Naive thymus-derived CD4-positive, alpha-beta T cell (primary cell): ENCODE data around the gene ORC4. TPM values are rescaled to one million over a fixed set of nuclear protein-coding genes. Genes with fewer than 3 reads are reported as not detected.
A peak's percentile ranks its signal among the peaks of the same experiment; 100 is the strongest.

Experiments
- ATAC-seq: fragments of 150-1000 bp; cut with Tn5 transposase; 2 replicates; pipeline ENCODE4 v1.10.0; 2021; ENCODE audit warnings: mild to moderate bottlenecking, moderate library complexity
- CTCF ChIA-PET: fragments of 350-600 bp; sonication (Branson Sonifier 250); formaldehyde crosslinking; loops from one replicate; lab custom pipeline; 2021; ENCODE audit warnings: antibody characterized with exemption; lab: Charles Lee
- POLR2A ChIA-PET: fragments of 350-600 bp; sonication (Branson Sonifier 250); formaldehyde crosslinking; loops from one replicate; lab custom pipeline; 2021; ENCODE audit warnings: antibody characterized with exemption, inconsistent platforms; lab: Charles Lee
- DNase-seq, 9 donors: peaks; one replicate each; pipeline versions ENCODE4 v3.0.0 to v3.0.0-alpha.2; 2020 to 2022; ENCODE audit warnings: mixed read lengths in 1 of 9
- H3K27ac ChIP-seq: one replicate; pipeline ENCODE4 v1.7.0; 2013; ENCODE audit warnings: mild to moderate bottlenecking, low read depth, low read length, moderate library complexity
- H3K27me3 ChIP-seq, 2 donors: one replicate each; pipeline ENCODE4 v1.7.0; 2013; ENCODE audit warnings: low read length in 2 of 2, mild to moderate bottlenecking in 2 of 2, moderate library complexity in 2 of 2; ENCODE audit not compliant: control insufficient read depth in 2 of 2, insufficient read depth in 2 of 2
- H3K36me3 ChIP-seq, 3 experiments: 1 replicate in 2 of 3; 2 replicates in 1 of 3; pipeline ENCODE4 v1.7.0; 2013; ENCODE audit warnings: low read length in 3 of 3, mild to moderate bottlenecking in 3 of 3, moderate library complexity in 1 of 3; ENCODE audit not compliant: insufficient read depth in 3 of 3, control insufficient read depth in 2 of 3
- H3K4me1 ChIP-seq, 2 donors: one replicate each; pipeline ENCODE4 v1.7.0; 2013; ENCODE audit warnings: low read length in 2 of 2, mild to moderate bottlenecking in 2 of 2, moderate library complexity in 1 of 2; ENCODE audit not compliant: control insufficient read depth in 2 of 2, insufficient read depth in 2 of 2
- H3K4me3 ChIP-seq: 2 replicates; pipeline ENCODE4 v1.7.0; 2013; ENCODE audit warnings: mild to moderate bottlenecking, low read length
- H3K9me3 ChIP-seq, 3 experiments: 1 replicate in 2 of 3; 2 replicates in 1 of 3; pipeline ENCODE4 v1.7.0; 2013; ENCODE audit warnings: low read length in 3 of 3; ENCODE audit not compliant: control insufficient read depth in 2 of 3
- H3K27ac Mint-ChIP-seq, 9 donors: one replicate each; pipeline ENCODE4 v1.8.0; 2020 to 2022; ENCODE audit warnings: mixed read lengths in 9 of 9, mild to moderate bottlenecking in 8 of 9, moderate library complexity in 5 of 9, inconsistent platforms in 2 of 9
- H3K27me3 Mint-ChIP-seq, 5 donors: one replicate each; pipeline ENCODE4 v1.8.0; 2021 to 2022; ENCODE audit warnings: mixed read lengths in 5 of 5, mild to moderate bottlenecking in 1 of 5
- H3K36me3 Mint-ChIP-seq, 5 donors: one replicate each; pipeline ENCODE4 v1.8.0; 2020 to 2022; ENCODE audit warnings: mixed read lengths in 5 of 5, mild to moderate bottlenecking in 3 of 5, inconsistent platforms in 1 of 5
- H3K4me1 Mint-ChIP-seq, 7 donors: one replicate each; pipeline ENCODE4 v1.8.0; 2020 to 2022; ENCODE audit warnings: mixed read lengths in 7 of 7, mild to moderate bottlenecking in 3 of 7, inconsistent platforms in 1 of 7
- H3K4me3 Mint-ChIP-seq, 10 donors: one replicate each; pipeline ENCODE4 v1.8.0; 2020 to 2022; ENCODE audit warnings: mild to moderate bottlenecking in 10 of 10, mixed read lengths in 10 of 10, moderate library complexity in 6 of 10, inconsistent platforms in 2 of 10
- H3K9me3 Mint-ChIP-seq, 11 donors: one replicate each; pipeline ENCODE4 v1.8.0; 2020 to 2022; ENCODE audit warnings: mixed read lengths in 11 of 11, mild to moderate bottlenecking in 4 of 11, inconsistent platforms in 1 of 11, moderate library complexity in 1 of 11
- intact Hi-C, 2 donors: fragments of 100-400 bp; cut with micrococcal nuclease; formaldehyde crosslinking; loops; one replicate each; pipeline ENCODE4 v1.15.1; 2023
- polyA plus RNA-seq, 2 donors: library from polyadenylated mRNA; unstranded; fragments of 300-500 nt; fragmentation: Illumina TruSeq; gene quantifications; one replicate each; pipeline ENCODE4 v1.2.3, GENCODE V29; 2021
- total RNA-seq, 6 experiments: library from RNA in 5 of 6; stranded (reverse) in 5 of 6; gene quantifications; 1 replicate in 5 of 6; 2 replicates in 1 of 6; pipeline ENCODE4 v1.2.3 and lab custom pipeline; 2021 to 2026

The ORC4 gene
- 10 to 100 TPM; 34.1 to 63.7 (median 44.8) TPM for total RNA-seq
- 10 to 100 TPM; 46.5 to 46.9 TPM for polyA plus RNA-seq
- 26.7 reads per million, percentile 57 among the genes with 10 or more reads in this experiment for total RNA-seq (lab: John Stamatoyannopoulos, UW)

DNA sequence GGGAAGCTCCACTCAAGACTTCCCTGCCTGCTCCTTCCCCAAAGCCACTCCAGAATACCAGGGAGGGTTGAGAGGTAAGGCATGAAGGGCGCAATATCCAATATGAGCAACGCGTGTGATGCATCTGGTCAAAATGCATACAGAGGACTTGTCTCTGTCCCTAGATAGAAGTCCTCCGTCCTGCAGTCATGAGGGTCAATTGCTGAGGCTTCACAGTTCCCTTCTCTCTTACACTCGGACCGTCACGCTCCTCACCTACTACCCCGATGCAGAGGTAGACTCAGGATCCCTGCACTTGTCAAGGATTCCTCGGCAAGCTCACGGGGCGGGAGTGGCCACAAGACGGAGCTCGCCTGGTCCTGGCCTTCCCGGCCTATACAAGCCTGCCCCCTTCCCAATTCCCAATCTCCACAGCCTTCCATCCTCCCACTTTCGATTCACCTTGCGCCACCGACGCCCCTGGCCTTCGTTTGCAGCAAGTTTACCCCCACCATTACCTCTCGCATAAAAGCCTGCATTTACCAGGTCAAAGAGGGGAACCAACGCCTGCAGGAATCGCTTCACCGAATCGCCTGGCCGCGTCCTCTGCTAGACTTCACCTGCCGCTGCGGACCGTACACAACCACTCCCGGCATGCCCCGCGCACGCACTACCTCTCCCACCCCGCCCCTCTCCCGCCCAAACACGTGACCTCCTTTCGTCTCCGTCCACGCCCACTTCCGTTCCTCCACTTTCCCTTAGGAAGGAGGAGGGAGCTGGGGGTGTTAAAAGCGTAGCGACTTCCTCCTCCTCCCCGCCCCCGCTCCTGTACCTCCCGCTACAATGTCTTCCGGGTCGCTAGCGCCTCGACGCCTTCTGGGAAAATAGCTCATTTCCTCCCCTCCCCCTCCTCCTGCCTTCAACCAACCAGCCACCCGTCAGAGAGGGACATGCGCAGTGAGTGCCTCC lies at the start of gene ORC4:
Gene ORC4, minus strand, starts transcription at position 627 of the 948 bp plus-strand sequence. CDS start 44,779 bp downstream, outside the sequence.
- H3K9me3 ChIP-seq = no peaks in the 10 kb centered on the region
- no peaks in the 10 kb centered on the region for H3K27me3 ChIP-seq
- ChIA-PET POLR2A (interaction anchor here (0.6 to 3.7 kb wide), 12 partner anchors 9 to 626 kb away, joined by 3 to 31 read pairs (median 4); no protein-coding TSS in a partner anchor), CTCF (interaction anchor here (0.9 to 1.3 kb wide), 2 partner anchors 30 to 489 kb away, joined by 3 to 4 read pairs; no protein-coding TSS in a partner anchor)
- Mint-ChIP-seq H3K4me3 (peak within 1 kb of the TSS; percentile 92 to 100 (median 98)), H3K9me3 (peaks cover 0 to 4% (median 0%) of the 10 kb centered on the region in 11 donors), H3K36me3 (peaks cover 0 to 12% (median 0%) of the 10 kb centered on the region in 5 donors), H3K4me1 (peaks cover 27 to 84% (median 70%) of the 10 kb centered on the region in 7 donors), H3K27ac (peak within 1 kb of the TSS; percentile 89 to 99 (median 97)), H3K27me3 (no peaks in the 10 kb centered on the region)
- peaks cover 0 to 10% (median 0%) of the 10 kb centered on the region in 3 experiments for H3K36me3 ChIP-seq
- H3K27ac ChIP-seq = peak within 1 kb of the TSS; percentile 91
- peaks cover 20 to 36% of the 10 kb centered on the region in 2 donors for H3K4me1 ChIP-seq
- DNase-seq (peak; percentile 70 to 98 (median 97)), ATAC-seq (peak; percentile 94)
- peak within 1 kb of the TSS; percentile 89 for H3K4me3 ChIP-seq
- intact Hi-C loops = loop anchor here (1.0 to 10.0 kb wide), 16 partner anchors 30 to 1567 kb away; partner anchors contain the start of genes KIF5C (in 2 of the 2) and MMADHC (in 2 of the 2)

GRCh38 chr2:148067801-148068200 lies 47.3 kb upstream of the ORC4 start:
- ATAC-seq (no peak), DNase-seq (no peak)
- no peaks in the 10 kb centered on the region for H3K9me3 ChIP-seq
- no peak overlapping the region for H3K27ac ChIP-seq
- no peaks in the 10 kb centered on the region for H3K27me3 Mint-ChIP-seq
- no peaks in the 10 kb centered on the region for H3K36me3 ChIP-seq
- intact Hi-C loops = loop anchor here in 1 of 2 donors (5.0 kb wide), 1 partner anchor 76 kb away; no protein-coding TSS in a partner anchor
- peaks cover 0 to 23% (median 13%) of the 10 kb centered on the region in 5 donors for H3K36me3 Mint-ChIP-seq
- ChIA-PET CTCF (no interaction called here), POLR2A (no interaction called here)
- H3K4me1 Mint-ChIP-seq = peaks cover 0 to 30% (median 7%) of the 10 kb centered on the region in 7 donors
- H3K27me3 ChIP-seq = no peaks in the 10 kb centered on the region
- no peak overlapping the region for H3K4me3 ChIP-seq
- H3K27ac Mint-ChIP-seq = no peak overlapping the region
- H3K4me1 ChIP-seq = no peaks in the 10 kb centered on the region
- H3K4me3 Mint-ChIP-seq = no peak overlapping the region
- H3K9me3 Mint-ChIP-seq = peaks cover 0 to 6% (median 0%) of the 10 kb centered on the region in 11 donors

DNA sequence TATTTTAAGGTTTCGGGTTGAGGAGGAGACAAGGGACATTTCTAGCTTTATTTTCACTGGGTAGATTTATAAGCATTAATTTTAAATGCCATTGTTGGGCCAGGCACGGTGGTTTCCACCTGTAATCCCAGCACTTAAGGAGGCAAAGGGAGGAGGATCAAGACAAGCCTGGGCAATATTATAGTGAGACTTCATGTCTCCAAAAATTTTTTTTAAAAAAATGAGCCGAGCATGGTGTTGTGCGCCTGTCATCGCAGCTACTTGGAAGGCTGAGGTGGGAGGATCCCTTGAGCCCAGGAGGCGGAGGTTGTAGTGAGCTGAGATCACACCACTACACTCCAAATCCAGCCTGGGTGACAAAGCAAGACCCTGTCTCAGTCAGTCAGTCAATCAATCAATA lies 45.4 kb upstream of the ORC4 start:
- Histone ChIP-seq H3K4me3 (no peak overlapping the region), H3K9me3 (no peaks in the 10 kb centered on the region), H3K4me1 (no peaks in the 10 kb centered on the region), H3K36me3 (no peaks in the 10 kb centered on the region), H3K27ac (no peak overlapping the region), H3K27me3 (no peaks in the 10 kb centered on the region)
- CTCF ChIA-PET = no interaction called here
- intact Hi-C loops = loop anchor here in 1 of 2 donors (5.0 kb wide), 1 partner anchor 74 kb away; no protein-coding TSS in a partner anchor
- no peak overlapping the region for H3K27ac Mint-ChIP-seq
- ATAC-seq = no peak
- H3K4me1 Mint-ChIP-seq = peaks cover 0 to 24% (median 7%) of the 10 kb centered on the region in 7 donors
- peaks cover 0 to 19% (median 8%) of the 10 kb centered on the region in 5 donors for H3K36me3 Mint-ChIP-seq
- POLR2A ChIA-PET = no interaction called here
- no peak overlapping the region for H3K4me3 Mint-ChIP-seq
- H3K27me3 Mint-ChIP-seq = no peaks in the 10 kb centered on the region
- DNase-seq = no peak
- H3K9me3 Mint-ChIP-seq = peaks cover 0 to 6% (median 0%) of the 10 kb centered on the region in 11 donors

DNA sequence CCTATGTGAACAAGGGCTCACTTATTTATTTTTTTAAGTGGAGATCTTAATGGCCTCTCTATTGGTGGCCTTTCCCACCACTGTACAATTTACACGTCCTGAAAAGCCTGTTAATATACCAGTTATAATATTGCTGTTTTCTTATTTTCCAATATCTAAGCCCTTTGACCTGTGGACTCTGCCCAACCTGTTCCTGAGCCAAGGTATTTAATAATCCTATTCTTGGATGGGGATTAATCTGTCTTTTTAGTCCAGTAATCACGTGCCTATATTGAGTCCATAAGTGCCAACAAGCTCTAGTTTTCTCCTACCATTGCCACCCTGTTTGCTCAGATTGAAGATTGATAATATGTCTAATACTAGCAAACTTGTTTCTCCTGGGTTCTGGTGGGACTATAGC lies 43.1 kb upstream of the ORC4 start:
- DNase-seq (no peak), ATAC-seq (no peak)
- Histone ChIP-seq H3K4me3 (no peak overlapping the region), H3K27ac (no peak overlapping the region), H3K36me3 (no peaks in the 10 kb centered on the region), H3K9me3 (no peaks in the 10 kb centered on the region), H3K4me1 (no peaks in the 10 kb centered on the region), H3K27me3 (no peaks in the 10 kb centered on the region)
- Mint-ChIP-seq H3K27ac (no peak overlapping the region), H3K4me1 (peaks cover 0 to 16% (median 3%) of the 10 kb centered on the region in 7 donors), H3K9me3 (peaks cover 0 to 6% (median 0%) of the 10 kb centered on the region in 11 donors), H3K36me3 (peaks cover 0 to 19% (median 6%) of the 10 kb centered on the region in 5 donors), H3K27me3 (no peaks in the 10 kb centered on the region), H3K4me3 (no peak overlapping the region)
- ChIA-PET CTCF (no interaction called here), POLR2A (no interaction called here)
- intact Hi-C loops = no loop called here

- H3K4me1 Mint-ChIP-seq = peaks cover 0 to 12% (median 5%) of the 10 kb centered on the region in 7 donors
- peaks cover 0 to 4% (median 0%) of the 10 kb centered on the region in 3 experiments for H3K36me3 ChIP-seq
- no peaks in the 10 kb centered on the region for H3K27me3 Mint-ChIP-seq
- H3K4me3 ChIP-seq = no peak overlapping the region
- peaks cover 0 to 21% (median 18%) of the 10 kb centered on the region in 5 donors for H3K36me3 Mint-ChIP-seq
- ChIA-PET CTCF (no interaction called here), POLR2A (no interaction called here)
- H3K4me3 Mint-ChIP-seq = no peak overlapping the region
- H3K9me3 Mint-ChIP-seq = no peaks in the 10 kb centered on the region
- intact Hi-C loops = no loop called here
- H3K4me1 ChIP-seq = no peaks in the 10 kb centered on the region
- no peaks in the 10 kb centered on the region for H3K27me3 ChIP-seq
- DNase-seq (no peak), ATAC-seq (no peak)
- no peaks in the 10 kb centered on the region for H3K9me3 ChIP-seq
- H3K27ac ChIP-seq = no peak overlapping the region
- no peak overlapping the region for H3K27ac Mint-ChIP-seq
These were observed 38.1 kb upstream of the ORC4 start for GRCh38 chr2:148058641-148059040.

DNA sequence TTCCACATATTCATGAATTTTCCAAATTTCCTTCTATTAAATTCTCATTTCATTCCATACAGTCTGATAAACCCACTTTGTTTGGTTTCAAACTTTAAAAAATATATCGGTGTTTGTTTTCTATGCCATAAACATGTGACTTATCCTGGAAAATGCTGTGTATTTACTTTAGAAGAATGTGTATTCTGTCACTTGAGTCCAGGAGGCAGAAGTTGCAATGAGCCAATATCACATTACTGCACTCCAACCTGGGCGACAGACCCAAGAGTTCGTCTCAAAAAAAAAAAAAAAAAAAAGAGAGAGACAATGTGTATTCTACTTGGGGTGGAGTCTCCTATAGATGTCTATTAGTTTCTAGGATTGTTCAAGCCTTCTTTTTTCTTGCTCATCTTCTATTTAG lies 32.1 kb upstream of the ORC4 start:
- ATAC-seq (no peak), DNase-seq (no peak)
- H3K27ac Mint-ChIP-seq = no peak overlapping the region
- H3K27me3 ChIP-seq = no peaks in the 10 kb centered on the region
- H3K4me3 ChIP-seq = no peak overlapping the region
- H3K36me3 ChIP-seq = peaks cover 0 to 4% (median 0%) of the 10 kb centered on the region in 3 experiments
- peaks cover 3 to 34% (median 26%) of the 10 kb centered on the region in 5 donors for H3K36me3 Mint-ChIP-seq
- H3K27me3 Mint-ChIP-seq = no peaks in the 10 kb centered on the region
- ChIA-PET CTCF (no interaction called here), POLR2A (no interaction called here)
- H3K4me1 Mint-ChIP-seq = peaks cover 14 to 58% (median 38%) of the 10 kb centered on the region in 7 donors
- H3K4me1 ChIP-seq = no peaks in the 10 kb centered on the region
- H3K4me3 Mint-ChIP-seq = no peak overlapping the region
- no peak overlapping the region for H3K27ac ChIP-seq
- intact Hi-C loops = no loop called here
- H3K9me3 ChIP-seq = no peaks in the 10 kb centered on the region
- H3K9me3 Mint-ChIP-seq = peaks cover 0 to 9% (median 0%) of the 10 kb centered on the region in 11 donors
